SK-N-MC (cell line): ENCODE measurements around the gene OR5C1.

ENCODE experiments used
- EZH2 ChIP-seq: fragments of 200-600 bp; sonication (generic); IDR thresholded peaks from one replicate; pipeline ENCODE4 v1.6.1; 2017; ENCODE audit warnings: antibody characterized with exemption
- FOXP2 ChIP-seq: optimal IDR thresholded peaks from 2 replicates; pipeline ENCODE3; 2011; ENCODE audit warnings: mild to moderate bottlenecking, moderate library complexity; ENCODE audit not compliant: insufficient read depth; ENCODE audit errors: extremely low read length, control extremely low read depth
- POLR2AphosphoS5 ChIP-seq: IDR thresholded peaks from 2 replicates; pipeline ENCODE4 v1.6.1; 2012; ENCODE audit warnings: mild to moderate bottlenecking, low read depth, low read length, borderline replicate concordance

- TF ChIP-seq POLR2AphosphoS5 (no peak), EZH2 (no peak), FOXP2 (no peak)
These were observed 3.3 kb downstream of the OR5C1 start for GRCh38 chr9:122791872-122792669.
